Activated T-cell treated with anti-CD3 and anti-CD28 coated beads for 1 hour (primary cell): ENCODE measurements around the gene XAB2.
A peak's percentile ranks its signal among the peaks of the same experiment; 100 is the strongest.

Experiments
- DNase-seq: peaks from one replicate; pipeline ENCODE4 v3.0.0-alpha.2; 2020; ENCODE audit warnings: low read depth

Gene XAB2

DNA sequence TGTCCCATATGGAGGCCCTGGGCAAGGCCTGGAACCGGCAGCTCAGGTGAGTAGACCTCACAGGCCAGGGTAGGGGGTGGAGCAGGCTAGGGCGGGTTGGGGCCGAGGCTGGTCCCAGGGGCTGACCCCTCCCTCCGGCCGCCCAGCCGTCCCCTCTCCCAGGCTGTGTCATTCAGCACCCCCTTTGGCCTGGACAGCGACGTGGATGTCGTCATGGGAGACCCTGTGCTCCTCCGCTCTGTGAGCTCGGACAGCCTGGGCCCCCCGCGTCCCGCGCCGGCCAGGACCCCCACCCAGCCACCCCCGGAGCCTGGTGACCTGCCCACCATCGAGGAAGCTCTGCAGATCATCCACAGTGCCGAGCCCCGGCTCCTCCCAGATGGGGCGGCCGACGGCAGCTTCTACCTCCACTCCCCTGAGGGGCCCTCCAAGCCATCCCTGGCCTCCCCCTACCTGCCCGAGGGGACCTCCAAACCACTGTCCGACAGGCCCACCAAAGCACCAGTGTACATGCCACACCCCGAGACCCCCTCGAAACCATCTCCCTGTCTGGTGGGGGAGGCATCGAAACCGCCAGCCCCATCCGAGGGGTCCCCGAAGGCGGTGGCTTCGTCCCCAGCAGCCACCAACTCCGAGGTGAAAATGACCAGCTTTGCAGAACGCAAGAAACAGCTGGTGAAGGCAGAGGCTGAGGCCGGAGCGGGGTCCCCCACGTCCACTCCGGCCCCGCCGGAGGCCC lies 17.6 kb downstream of the XAB2 start:
- DNase-seq, result no peak

- DNase-seq, result no peak
Observed at GRCh38 chr19:7610491-7611240, 18.7 kb downstream of the XAB2 start.

- DNase-seq, result no peak
Observed at GRCh38 chr19:7607874-7608560, 21.3 kb downstream of the XAB2 start.

- DNase-seq, result no peak
Observed at GRCh38 chr19:7607212-7607873, 22.0 kb downstream of the XAB2 start.

- no peak for DNase-seq
Observed at GRCh38 chr19:7606289-7606688, 23.1 kb downstream of the XAB2 start.

DNA sequence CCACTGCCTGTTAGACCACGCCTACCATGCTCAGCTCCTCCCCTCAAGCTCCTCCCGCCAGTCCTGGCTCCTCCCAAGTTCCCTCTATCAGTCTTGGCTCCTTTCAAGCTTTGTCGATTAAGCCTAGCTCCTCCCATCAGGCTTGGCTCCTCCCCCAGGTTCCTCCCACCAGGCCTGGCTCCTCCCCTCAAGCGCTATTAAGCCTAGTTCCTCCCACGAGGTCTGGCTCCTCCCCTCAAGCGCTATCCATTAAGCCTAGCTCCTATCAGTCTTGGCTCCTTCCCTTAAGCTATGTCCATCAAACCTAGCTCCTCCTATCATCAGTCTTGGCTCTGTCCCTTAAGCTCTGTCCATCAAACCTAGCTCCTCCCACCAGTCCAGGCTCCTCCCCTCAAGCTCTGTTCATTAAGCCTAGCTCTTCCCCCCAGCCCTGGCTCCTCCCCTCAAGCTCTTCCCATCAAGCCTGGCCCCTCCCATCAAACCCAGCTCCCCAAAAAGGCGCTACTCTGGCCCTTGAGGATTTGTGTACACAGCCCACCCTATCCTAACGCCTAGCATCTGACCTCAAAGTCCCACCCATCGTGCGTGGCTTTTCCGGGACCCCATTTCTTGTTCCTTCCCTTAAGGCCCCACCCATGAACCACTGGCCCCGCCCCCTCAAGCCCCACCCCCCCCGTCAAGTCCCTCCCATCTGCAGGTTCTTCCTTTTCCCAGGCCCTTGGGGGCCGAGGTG lies 23.7 kb downstream of the XAB2 start:
- DNase-seq, result no peak

DNA sequence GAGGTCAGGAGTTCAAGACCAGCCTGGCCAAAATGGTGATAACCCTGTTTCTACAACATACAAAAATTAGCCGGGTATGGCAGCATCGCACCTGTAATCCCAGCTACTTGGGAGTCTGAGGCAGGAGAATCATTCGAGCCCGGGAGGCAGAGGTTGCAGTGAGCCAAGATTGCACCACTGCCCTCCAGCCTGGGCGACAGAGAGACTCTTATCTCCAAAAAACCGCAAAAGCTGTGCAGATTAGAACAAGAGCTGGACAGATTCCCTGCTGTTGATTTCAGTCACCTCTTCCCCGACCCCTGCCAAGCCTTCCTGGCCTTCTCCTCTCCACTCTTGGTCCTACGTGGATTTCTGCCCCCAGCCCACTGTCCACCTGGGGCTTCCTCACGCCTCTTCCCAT lies 25.4 kb downstream of the XAB2 start:
- DNase-seq, result no peak

- no peak for DNase-seq
Observed at GRCh38 chr19:7602935-7603497, 26.3 kb downstream of the XAB2 start.

GRCh38 chr19:7602240-7602934 lies 27.0 kb downstream of the XAB2 start:
- DNase-seq, result no peak

DNA sequence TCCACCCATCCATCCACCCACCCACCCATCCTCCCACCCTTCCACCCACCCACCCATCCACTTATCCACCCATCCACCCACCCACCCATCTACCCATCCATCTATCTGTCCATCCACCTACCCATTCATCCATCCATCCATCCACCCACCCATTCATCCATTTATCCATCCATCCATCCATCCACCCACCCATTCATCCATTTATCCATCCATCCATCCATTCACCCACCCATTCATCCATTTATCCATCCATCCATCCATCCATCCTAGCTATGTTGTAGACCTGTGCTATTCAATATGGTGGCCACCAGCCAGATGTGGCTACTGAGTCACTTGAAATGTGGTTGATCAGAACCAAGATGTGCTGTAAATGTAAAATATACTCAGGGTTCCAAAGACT lies 28.6 kb downstream of the XAB2 start:
- no peak for DNase-seq

DNA sequence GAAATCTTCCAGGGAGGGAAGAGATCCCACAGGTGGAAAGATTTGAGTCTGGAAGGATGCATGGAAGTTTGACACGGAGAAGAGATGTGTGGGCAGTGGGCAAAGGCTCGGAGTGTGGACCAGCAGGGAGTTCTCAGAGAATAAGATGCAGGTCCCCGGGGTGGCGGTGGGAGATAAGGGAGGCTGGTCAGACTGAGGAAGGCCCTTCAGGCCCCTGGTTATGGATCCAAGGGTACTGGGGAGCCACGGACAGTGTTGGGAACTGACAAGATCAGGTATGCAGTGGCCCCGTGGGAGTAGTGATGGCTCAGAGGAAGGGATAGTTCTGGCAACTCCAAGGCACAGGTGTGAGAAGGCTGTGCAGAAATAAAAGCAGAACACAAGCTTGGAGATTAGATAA lies 31.2 kb downstream of the XAB2 start:
- DNase-seq, result no peak

- no peak for DNase-seq
Observed at GRCh38 chr19:7597689-7598088, 31.7 kb downstream of the XAB2 start.

- no peak for DNase-seq
Observed at GRCh38 chr19:7596211-7596937, 33.0 kb downstream of the XAB2 start.

DNA sequence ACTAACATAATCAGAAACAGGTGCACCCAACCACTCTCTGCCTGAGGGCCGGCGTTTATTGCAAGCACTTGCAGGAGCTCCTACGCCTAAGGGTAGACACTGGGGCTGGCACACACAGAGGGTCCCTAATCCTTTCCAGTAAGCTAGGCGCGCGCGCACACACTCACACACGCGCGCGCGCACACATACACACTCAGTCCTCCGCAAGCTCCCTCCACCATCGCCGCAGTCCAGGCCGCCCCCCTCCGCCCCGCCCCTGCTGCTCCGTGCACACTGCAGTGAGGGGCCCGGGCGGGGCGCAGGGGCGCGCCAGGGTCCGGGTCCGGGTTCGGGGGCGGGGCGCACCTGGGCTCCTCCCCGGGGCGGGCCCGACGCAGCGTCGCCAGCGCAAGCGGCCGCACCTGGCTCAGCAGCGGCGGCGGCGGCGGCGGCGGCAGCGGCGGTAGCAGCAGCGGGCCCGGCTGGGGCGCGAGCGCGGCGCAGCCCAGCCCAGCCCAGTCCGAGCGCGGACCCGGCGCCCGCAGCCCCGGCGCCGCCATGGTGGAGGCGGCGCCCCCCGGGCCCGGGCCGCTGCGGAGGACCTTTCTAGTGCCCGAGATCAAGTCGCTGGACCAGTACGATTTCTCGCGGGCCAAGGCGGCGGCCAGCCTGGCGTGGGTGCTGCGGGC lies 33.7 kb downstream of the XAB2 start, which contains the start of gene CAMSAP3:
Gene CAMSAP3, plus strand, starts transcription at position 398 of the 668 bp plus-strand sequence. Its CDS starts 140 bp downstream, at position 538.
- DNase-seq, result peak; percentile 16

GRCh38 chr19:7590256-7590655 lies 39.1 kb downstream of the XAB2 start:
- no peak for DNase-seq

DNA sequence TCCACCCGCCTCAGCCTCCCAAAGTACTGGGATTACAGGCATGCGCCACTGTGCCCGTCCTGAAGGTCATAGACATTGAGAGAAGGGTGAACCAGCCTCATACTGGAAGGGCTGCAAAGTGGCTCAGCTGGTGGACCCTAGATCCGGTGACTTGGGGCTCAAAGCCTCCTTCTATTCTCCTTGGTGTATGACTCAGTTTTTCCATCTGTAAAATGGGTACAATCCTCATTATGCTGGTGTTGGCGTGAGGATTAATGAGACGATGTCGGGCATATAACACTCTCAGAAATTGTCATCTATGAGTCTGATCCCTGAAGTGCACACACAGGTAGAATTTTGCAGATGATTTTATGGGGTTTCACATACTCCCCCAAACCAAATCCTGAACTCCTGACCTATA lies 39.5 kb downstream of the XAB2 start:
- no peak for DNase-seq

DNA sequence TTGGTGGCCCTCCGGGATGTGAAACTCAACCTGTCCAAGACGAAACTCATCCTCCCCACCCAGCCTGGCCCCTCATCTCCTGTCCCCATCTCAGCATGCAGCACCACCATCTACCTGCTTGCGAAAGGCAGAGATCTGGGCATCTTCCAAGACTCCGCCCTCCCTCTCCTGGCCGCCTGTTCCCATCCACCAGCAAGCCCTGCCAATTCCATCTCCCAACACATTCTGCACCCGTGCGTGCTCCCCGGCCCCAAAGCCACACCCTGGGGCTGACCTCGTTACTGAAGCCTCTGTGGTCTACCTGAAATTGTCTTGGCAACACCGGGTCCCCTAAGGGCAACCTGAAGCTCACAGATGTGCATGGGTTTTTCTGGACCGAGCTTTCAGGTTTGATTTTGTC lies 46.9 kb downstream of the XAB2 start:
- DNase-seq, result no peak

GRCh38 chr19:7579182-7579581 lies 50.2 kb downstream of the XAB2 start:
- no peak for DNase-seq

- DNase-seq, result no peak
Observed at GRCh38 chr19:7578127-7578526, 51.2 kb downstream of the XAB2 start.
